Measurements from ENCODE around the gene LITAF.

GRCh38 chr16:11627822-11628457 lies 41.2 kb upstream of the LITAF start:
- TF ChIP-seq CTCF (IDR thresholded peaks at IDR 0.05) = no peak
- no peak for TF ChIP-seq POLR2A (IDR thresholded peaks at IDR 0.05)
- TF ChIP-seq POLR2AphosphoS5 (IDR thresholded peaks at IDR 0.05) = no peak

Measured in gastroesophageal sphincter (tissue), 3 donors.